ENCODE measurements around the gene PAPPA.

- TF ChIP-seq EZH2 (IDR thresholded peaks at IDR 0.05; ENCODE audit: low read depth) (no peak), CTCF (conservative IDR thresholded peaks at IDR 0.05) (no peak)
Measured at GRCh38 chr9:116115761-116116353, 37.7 kb upstream of the PAPPA start.

Measured in PC-9 (cell line).